ENCODE measurements around the gene BRCA2. TPM values are rescaled to one million over a fixed set of nuclear protein-coding genes. Genes with fewer than 3 reads are reported as not detected.

The BRCA2 gene
- total RNA-seq, 1 experiment from 2014 or later: 16.8 TPM

DNA sequence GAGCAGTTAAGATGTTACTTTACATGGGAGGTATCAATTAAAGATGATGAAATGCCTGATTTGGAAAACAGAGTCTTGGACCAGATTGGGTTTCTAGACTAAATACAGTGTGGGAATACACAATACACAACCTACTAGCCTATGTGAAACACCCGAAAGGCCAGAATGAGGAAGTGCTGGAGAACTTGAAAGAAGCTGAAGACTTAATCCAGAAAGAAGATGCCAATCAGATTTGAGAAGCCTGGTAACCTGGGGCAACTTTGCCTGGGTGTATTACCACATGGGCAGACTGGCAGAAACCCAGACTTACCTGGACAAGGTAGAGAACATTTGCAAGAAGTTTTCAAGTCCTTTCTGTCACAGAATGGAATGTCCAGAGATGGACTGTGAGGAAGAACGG, 69.4 kb downstream of the BRCA2 start:
- no peaks in the 10 kb centered on the region for H3K27me3 ChIP-seq (ENCODE audit: low read length)
- no peak overlapping the region for H2AFZ ChIP-seq (ENCODE audit: low read length)
- H3K4me1 ChIP-seq (ENCODE audit: insufficient read depth, low read length): no peaks in the 10 kb centered on the region
- peaks cover 1% of the 10 kb centered on the region; the same call in 1 of the 2 replicates for H3K36me3 ChIP-seq (ENCODE audit: low read depth, low read length)
- BruUV-seq (replicated peaks): no TSS peak
- no peaks in the 10 kb centered on the region for H3K9me3 ChIP-seq (ENCODE audit: low read length)
- H3K27ac ChIP-seq (ENCODE audit: low read length): no peak overlapping the region
- ATAC-seq (no peak), DNase-seq (no peak)
- no peaks in the 10 kb centered on the region for H3K79me2 ChIP-seq (ENCODE audit: low read length)
- H3F3A ChIP-seq (ENCODE audit: low read length, unreplicated experiment): no peaks in the 10 kb centered on the region
- H3K4me3 ChIP-seq (ENCODE audit: low read length): no peak overlapping the region
- H3K4me2 ChIP-seq (ENCODE audit: low read length): no peak overlapping the region
- no peak overlapping the region for H3K9ac ChIP-seq (ENCODE audit: low read length)
- ChIA-PET POLR2A (ENCODE audit: unreplicated experiment) (no interaction called here), CTCF (no interaction called here)
- no peaks in the 10 kb centered on the region for H4K20me1 ChIP-seq (ENCODE audit: low read length)
- intact Hi-C loops (cut with micrococcal nuclease): no loop called here
- H3K9me2 ChIP-seq (replicated peaks; ENCODE audit: low read length): no peaks in the 10 kb centered on the region
- TF ChIP-seq, protein P1, sequence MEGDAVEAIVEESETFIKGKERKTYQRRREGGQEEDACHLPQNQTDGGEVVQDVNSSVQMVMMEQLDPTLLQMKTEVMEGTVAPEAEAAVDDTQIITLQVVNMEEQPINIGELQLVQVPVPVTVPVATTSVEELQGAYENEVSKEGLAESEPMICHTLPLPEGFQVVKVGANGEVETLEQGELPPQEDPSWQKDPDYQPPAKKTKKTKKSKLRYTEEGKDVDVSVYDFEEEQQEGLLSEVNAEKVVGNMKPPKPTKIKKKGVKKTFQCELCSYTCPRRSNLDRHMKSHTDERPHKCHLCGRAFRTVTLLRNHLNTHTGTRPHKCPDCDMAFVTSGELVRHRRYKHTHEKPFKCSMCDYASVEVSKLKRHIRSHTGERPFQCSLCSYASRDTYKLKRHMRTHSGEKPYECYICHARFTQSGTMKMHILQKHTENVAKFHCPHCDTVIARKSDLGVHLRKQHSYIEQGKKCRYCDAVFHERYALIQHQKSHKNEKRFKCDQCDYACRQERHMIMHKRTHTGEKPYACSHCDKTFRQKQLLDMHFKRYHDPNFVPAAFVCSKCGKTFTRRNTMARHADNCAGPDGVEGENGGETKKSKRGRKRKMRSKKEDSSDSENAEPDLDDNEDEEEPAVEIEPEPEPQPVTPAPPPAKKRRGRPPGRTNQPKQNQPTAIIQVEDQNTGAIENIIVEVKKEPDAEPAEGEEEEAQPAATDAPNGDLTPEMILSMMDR (conservative IDR thresholded peaks at IDR 0.05; ENCODE audit: low read depth, low read length): no peak
- no peak for TF ChIP-seq EZH2phosphoT487 (IDR thresholded peaks at IDR 0.05; ENCODE audit: borderline replicate concordance, low read length)
- TF ChIP-seq EZH2 (IDR thresholded peaks at IDR 0.05; ENCODE audit: low read length, unreplicated experiment): no peak

DNA sequence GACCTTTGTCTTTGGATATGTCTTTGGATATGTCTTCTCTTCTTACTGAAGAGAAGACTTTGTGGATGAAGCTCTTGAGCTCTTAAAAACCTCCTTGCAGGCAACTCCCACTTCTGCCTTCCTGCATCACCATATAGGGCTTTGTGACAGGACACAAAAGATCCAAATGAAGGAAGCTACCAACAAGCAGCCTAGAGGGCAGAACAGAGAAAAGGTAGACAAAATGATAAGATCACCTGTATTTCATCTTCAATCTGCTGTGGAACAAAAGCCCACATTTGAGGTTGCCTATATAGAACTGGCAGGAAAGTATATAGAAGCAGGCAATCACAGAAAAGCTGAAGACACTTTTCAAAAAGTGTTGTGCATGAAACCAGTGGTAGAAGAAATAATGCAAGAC, 70.1 kb downstream of the BRCA2 start:
- H3K9ac ChIP-seq (ENCODE audit: low read length): no peak overlapping the region
- BruUV-seq (replicated peaks): no TSS peak
- no peak overlapping the region for H2AFZ ChIP-seq (ENCODE audit: low read length)
- ChIA-PET POLR2A (ENCODE audit: unreplicated experiment) (no interaction called here), CTCF (no interaction called here)
- H3K36me3 ChIP-seq (ENCODE audit: low read depth, low read length): no peaks in the 10 kb centered on the region; the same call in 1 of the 2 replicates
- no peak for DNase-seq
- no peak overlapping the region for H3K4me2 ChIP-seq (ENCODE audit: low read length)
- H3K27ac ChIP-seq (ENCODE audit: low read length): no peak overlapping the region
- no peaks in the 10 kb centered on the region for H3K4me1 ChIP-seq (ENCODE audit: insufficient read depth, low read length)
- H3K9me3 ChIP-seq (ENCODE audit: low read length): no peaks in the 10 kb centered on the region
- ATAC-seq: no peak
- H3K4me3 ChIP-seq (ENCODE audit: low read length): no peak overlapping the region
- no peaks in the 10 kb centered on the region for H3K27me3 ChIP-seq (ENCODE audit: low read length)
- intact Hi-C loops (cut with micrococcal nuclease): no loop called here
- TF ChIP-seq, protein P1 (conservative IDR thresholded peaks at IDR 0.05; ENCODE audit: low read depth, low read length): no peak
- no peak for TF ChIP-seq EZH2 (IDR thresholded peaks at IDR 0.05; ENCODE audit: low read length, unreplicated experiment)
- no peak for TF ChIP-seq EZH2phosphoT487 (IDR thresholded peaks at IDR 0.05; ENCODE audit: borderline replicate concordance, low read length)
- H3K9me2 ChIP-seq (replicated peaks; ENCODE audit: low read length): no peaks in the 10 kb centered on the region
- H3F3A ChIP-seq (ENCODE audit: low read length, unreplicated experiment): no peaks in the 10 kb centered on the region
- H3K79me2 ChIP-seq (ENCODE audit: low read length): no peaks in the 10 kb centered on the region
- H4K20me1 ChIP-seq (ENCODE audit: low read length): no peaks in the 10 kb centered on the region

DNA sequence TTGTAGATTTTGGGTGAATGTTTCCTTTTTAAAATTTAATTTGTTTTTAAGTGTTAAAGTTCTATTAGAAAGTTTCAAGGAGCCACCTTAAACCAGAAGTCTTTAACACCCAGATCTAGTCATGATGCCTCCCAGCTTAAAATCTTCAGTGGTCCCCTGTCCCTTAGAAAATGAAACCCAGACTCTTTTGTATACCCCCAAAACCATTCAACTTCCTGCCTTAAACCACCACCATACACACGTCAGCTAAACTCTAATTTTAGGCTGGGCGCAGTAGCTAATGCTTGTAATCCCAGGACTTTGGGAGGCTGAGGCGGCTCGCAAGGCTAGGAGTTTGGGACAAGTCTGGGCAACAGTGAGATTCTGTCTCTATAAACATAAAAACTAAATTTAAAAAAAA, 74.7 kb downstream of the BRCA2 start:
- H3K4me2 ChIP-seq (ENCODE audit: low read length): no peak overlapping the region
- H3K9me3 ChIP-seq (ENCODE audit: low read length): no peaks in the 10 kb centered on the region
- BruUV-seq (replicated peaks): no TSS peak
- no peak overlapping the region for H2AFZ ChIP-seq (ENCODE audit: low read length)
- ChIA-PET POLR2A (ENCODE audit: unreplicated experiment) (no interaction called here), CTCF (no interaction called here)
- H3K27me3 ChIP-seq (ENCODE audit: low read length): no peaks in the 10 kb centered on the region
- H3K27ac ChIP-seq (ENCODE audit: low read length): no peak overlapping the region
- ATAC-seq (no peak), DNase-seq (no peak)
- no peaks in the 10 kb centered on the region for H3F3A ChIP-seq (ENCODE audit: low read length, unreplicated experiment)
- no peaks in the 10 kb centered on the region for H3K36me3 ChIP-seq (ENCODE audit: low read depth, low read length)
- intact Hi-C loops (cut with micrococcal nuclease): no loop called here
- H3K9me2 ChIP-seq (replicated peaks; ENCODE audit: low read length): no peaks in the 10 kb centered on the region
- H3K4me1 ChIP-seq (ENCODE audit: insufficient read depth, low read length): no peaks in the 10 kb centered on the region
- H4K20me1 ChIP-seq (ENCODE audit: low read length): no peaks in the 10 kb centered on the region
- no peaks in the 10 kb centered on the region for H3K79me2 ChIP-seq (ENCODE audit: low read length)
- TF ChIP-seq, protein P1 (conservative IDR thresholded peaks at IDR 0.05; ENCODE audit: low read depth, low read length): no peak
- TF ChIP-seq EZH2phosphoT487 (IDR thresholded peaks at IDR 0.05; ENCODE audit: borderline replicate concordance, low read length) (no peak), EZH2 (IDR thresholded peaks at IDR 0.05; ENCODE audit: low read length, unreplicated experiment) (no peak)
- H3K9ac ChIP-seq (ENCODE audit: low read length): no peak overlapping the region
- H3K4me3 ChIP-seq (ENCODE audit: low read length): no peak overlapping the region

All from PC-3 (cell line).